Endothelial cell of umbilical vein (primary cell): Measurements from ENCODE around the gene TCP11.

Experiments
- CTCF ChIP-seq, 2 donors: IDR thresholded peaks; 1 replicate in 1 of 2; 2 replicates in 1 of 2; pipeline ENCODE4 v1.5.1; 2011; ENCODE audit warnings: low read length in 2 of 2, mild to moderate bottlenecking in 2 of 2, moderate library complexity in 2 of 2, control low read depth in 1 of 2, inconsistent platforms in 1 of 2, low read depth in 1 of 2; ENCODE audit not compliant: insufficient read depth in 1 of 2; ENCODE audit errors: extremely low read depth in 1 of 2
- EZH2 ChIP-seq: IDR thresholded peaks from 2 replicates; pipeline ENCODE4 v1.6.1; 2012; ENCODE audit warnings: borderline replicate concordance, low read depth, mild to moderate bottlenecking, moderate library complexity, low read length, inconsistent platforms; ENCODE audit not compliant: severe bottlenecking
- MAX ChIP-seq: IDR thresholded peaks from 2 replicates; pipeline ENCODE4 v1.6.1; 2011; ENCODE audit not compliant: insufficient read depth, insufficient read length
- POLR2A ChIP-seq: IDR thresholded peaks from 2 replicates; pipeline ENCODE4 v1.6.1; 2012; ENCODE audit warnings: low read depth, mild to moderate bottlenecking, control low read depth, low read length

- no peak for TF ChIP-seq MAX
- no peak for TF ChIP-seq POLR2A
- no peak for TF ChIP-seq CTCF (IDR thresholded peaks at IDR 0.05; ENCODE audit: extremely low read depth in 1 of 2, insufficient read depth in 1 of 2, low read depth in 1 of 2, low read length in 2 of 2)
- TF ChIP-seq EZH2: no peak
Measured at GRCh38 chr6:35085359-35086281, 55.5 kb downstream of the TCP11 start.
